G401 (cell line): ENCODE measurements around the gene KIF1A. TPM values are rescaled to one million over a fixed set of nuclear protein-coding genes. Genes with fewer than 3 reads are reported as not detected.
"Not testable (repeated sequence)": the region's sequence is repeated elsewhere in the genome, so short reads cannot be mapped to it uniquely, and the experiment has no call there.

Source experiments
- DNase-seq: peaks from one replicate; pipeline ENCODE4 v3.0.0-alpha.2; 2015; ENCODE audit warnings: low spot score
- in situ Hi-C: cut with HindIII; loops from 2 replicates; pipeline ENCODE4 v1.10.0; 2016; ENCODE audit warnings: low sequenced_read_pairs, mixed read lengths
- total RNA-seq: library from RNA; depleted of rRNA; stranded (reverse); fragments of >200 nt; shearing (Covaris generic); gene quantifications from 2 replicates; pipeline ENCODE4 v1.2.3, GENCODE V29; 2014

Gene KIF1A
- total RNA-seq, 1 experiment from 2014 or later = 24.9 TPM

DNA sequence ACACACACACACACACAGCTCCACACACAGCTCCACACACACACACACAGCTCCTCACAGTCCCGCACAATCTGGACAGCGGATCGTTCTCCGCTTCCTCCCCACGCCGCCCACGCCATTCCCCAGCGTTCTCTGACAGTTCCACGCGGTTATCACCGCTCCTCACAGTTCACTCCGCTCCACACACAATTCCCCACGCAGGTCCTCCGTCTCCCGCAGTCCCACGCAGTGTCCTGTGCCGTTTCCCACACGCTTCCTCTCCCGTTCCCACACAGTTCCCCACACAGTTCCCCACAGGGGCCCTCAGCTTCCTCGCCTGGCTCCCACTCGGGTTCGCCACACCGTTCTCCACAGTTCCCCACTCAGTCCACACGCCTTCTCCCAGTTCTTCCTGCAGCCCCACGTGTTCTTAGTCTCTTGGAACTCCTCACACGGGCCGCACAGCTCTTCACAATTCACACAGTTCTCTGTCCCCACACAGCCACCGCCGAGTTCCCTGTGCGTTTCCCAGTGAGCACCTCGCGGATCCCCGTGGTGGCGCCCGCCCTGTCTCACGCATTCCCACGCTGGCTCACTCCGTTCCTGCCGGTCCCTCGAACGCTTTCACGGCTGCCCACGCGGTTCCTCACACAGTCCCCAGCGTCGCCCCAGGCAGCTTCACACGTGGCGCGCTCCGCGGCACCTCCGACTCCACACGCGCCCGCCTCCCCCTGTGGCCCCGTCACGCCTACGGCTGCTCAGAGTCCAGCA, 38.4 kb downstream of the KIF1A start:
- in situ Hi-C loops = no loop called here

DNA sequence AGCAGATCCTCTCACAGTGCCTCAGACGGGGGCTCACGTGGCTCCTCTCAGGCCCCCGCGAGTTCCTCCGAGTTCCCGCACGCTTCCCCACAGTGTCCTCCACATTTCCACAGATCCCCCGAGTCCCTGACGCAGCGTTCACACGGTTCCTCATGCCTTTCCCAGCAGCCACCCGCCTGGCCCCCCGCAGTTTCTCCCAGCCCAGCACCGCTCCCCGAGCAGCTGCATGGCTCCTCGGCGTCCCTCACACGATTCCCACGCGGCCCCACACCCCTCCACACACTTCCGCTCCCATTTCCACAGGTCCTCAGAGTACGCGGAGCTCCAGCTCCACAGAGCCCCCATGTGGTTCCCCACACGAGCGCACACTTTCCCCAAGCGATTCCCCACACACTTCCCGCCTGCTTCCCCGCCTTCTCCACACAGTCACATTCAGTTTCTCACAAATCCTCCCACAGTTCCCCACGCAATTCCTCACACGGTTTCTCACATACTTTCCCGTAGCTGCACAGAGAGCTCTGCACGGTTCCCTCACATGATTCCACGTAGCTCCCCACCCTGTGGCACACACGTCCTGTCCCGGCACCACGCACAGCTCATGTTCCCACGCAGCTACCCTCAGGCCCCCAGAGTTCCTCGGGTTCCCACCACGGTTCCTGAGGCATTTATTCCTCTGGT, 39.9 kb downstream of the KIF1A start:
- no peak for DNase-seq
- in situ Hi-C loops = no loop called here

More for the DNA sequence above, 38.4 kb downstream of the KIF1A start:
- DNase-seq = no peak

DNA sequence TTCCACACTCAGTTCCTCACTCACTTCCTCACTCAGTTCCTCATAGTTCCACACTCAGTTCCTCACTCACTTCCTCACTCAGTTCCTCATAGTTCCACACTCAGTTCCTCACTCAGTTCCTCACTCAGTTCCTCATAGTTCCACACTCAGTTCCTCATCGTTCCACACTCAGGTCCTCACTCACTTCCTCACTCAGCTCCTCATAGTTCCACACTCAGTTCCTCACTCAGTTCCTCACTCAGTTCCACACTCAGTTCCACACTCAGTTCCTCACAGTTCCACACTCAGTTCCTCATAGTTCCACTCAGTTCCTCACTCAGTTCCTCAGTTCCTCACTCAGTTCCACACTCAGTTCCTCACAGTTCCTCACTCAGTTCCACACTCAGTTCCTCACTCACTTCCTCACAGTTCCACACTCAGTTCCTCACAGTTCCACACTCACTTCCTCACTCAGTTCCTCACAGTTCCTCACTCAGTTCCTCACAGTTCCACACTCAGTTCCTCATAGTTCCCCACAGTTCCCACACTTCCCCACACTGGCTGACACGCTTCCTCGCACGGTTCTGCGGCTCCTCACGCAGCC, 40.7 kb downstream of the KIF1A start:
- in situ Hi-C loops = not testable (repeated sequence)

DNA sequence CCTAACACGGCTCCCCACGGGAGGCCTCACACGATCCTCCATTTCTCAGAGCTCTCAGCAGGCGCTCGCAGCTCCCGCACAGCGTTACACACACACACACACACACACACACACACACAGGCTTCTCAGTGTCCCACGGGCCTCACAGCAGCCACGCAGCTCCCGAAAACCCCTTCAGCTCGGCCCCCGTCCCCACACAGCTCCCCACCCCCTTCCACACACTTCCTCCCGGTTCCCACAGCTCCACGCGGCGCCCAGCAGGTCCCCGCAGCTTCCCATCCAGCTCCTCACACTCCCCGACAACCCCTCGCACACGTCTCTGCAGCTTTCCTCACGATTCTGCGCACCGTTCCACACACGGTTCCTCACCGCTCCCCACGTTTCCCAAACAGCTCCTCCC, 41.6 kb downstream of the KIF1A start:
- in situ Hi-C loops = no loop called here
- DNase-seq = no peak

More for the DNA sequence above, 40.7 kb downstream of the KIF1A start:
- not testable (repeated sequence) for DNase-seq

DNA sequence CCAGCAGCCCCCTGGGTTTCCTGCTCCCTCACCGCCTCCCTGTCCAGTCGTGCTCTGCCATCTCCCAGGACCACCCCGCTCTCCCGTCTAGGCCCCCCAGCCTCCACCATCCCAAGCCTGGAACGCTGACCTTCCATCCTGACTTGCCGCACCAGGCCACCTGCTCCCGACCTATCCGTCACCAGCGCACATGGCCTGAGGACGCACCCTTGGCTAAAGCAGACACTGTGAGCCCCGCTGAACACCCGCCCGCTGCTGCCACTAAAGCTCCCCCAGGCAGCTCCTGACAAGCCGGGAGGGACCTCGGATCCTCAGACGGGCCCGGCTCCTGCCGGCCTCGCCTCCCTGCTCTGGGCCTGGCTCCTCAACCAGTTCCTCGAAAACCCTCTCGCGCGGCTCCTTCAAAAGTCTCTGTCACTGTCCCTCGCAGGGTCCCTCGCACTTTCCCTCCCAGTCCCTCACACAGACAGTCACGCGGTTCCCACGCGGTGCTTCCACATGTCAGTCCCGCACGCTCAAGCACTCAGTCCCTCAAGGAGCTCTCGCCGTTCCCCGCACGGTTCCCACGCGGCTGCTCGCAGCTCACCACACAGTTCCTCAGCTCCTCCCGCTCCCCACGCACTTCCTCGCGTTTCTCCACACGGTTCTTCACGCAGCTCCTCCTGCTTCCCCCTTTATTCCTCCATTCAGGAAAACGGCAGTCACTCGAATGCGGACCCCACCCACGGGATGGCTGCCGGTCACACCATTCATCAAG, 42.4 kb downstream of the KIF1A start:
- DNase-seq = no peak
- in situ Hi-C loops = no loop called here

DNA sequence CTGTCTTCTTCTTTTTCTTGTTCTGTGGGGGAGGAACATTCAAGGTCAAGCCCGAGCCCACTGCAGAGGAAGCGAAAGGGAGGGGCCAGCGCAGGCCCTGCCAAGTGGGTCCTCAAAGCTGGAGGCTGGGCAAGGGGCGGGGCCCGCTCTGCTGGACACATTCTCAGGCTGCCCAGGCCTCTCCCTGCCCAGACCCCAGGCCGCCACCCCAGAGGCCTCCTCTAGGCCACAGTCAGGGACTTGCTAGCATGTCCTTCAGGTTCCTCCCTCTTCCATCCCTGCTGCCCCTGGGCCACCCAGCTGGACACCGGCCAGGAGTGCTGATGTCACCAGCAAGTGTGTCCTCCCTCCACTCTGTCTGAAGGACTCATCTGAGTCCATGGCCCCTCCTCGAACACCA, 44.1 kb downstream of the KIF1A start:
- DNase-seq = no peak
- in situ Hi-C loops = no loop called here

DNA sequence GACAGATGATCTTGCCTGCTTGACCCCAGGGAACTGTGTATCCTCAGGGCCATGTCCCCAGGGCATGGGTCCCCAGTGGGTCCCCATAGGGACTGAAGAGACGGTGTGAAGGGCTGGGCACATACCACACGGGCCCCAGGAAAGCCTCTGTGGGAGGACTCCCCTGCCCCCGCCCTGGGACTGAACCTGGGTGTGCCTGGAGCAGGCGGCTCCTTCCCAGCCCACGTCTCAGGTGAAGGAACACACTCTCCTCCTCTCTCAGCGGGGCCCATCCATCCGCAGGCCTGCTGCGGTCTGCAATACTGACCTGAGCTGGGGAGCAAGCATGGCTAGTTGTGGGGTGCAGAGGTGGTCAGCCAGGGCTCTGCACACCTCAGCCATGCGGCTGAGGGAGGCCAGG, 45.2 kb downstream of the KIF1A start:
- in situ Hi-C loops = no loop called here
- no peak for DNase-seq

DNA sequence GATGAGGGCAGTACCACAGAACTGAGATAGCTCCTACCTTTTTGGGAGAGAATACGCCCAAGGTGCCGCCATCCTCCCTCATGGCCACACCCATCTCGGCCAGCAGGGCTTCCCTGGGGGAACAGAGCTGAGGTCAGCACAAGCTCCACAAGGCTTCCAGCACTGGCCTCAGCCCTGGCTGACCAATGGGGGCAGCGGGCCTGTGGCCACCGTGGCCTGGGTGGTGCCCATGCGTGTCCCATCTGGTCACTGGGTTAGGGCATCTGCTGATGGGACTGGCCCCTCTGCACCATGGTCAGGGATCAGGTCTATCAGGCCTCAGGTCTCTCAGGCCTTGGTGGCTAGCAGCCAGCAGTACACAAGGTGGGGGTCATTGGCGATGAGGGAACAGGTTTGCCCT, 50.9 kb downstream of the KIF1A start:
- DNase-seq = no peak
- in situ Hi-C loops = no loop called here

DNA sequence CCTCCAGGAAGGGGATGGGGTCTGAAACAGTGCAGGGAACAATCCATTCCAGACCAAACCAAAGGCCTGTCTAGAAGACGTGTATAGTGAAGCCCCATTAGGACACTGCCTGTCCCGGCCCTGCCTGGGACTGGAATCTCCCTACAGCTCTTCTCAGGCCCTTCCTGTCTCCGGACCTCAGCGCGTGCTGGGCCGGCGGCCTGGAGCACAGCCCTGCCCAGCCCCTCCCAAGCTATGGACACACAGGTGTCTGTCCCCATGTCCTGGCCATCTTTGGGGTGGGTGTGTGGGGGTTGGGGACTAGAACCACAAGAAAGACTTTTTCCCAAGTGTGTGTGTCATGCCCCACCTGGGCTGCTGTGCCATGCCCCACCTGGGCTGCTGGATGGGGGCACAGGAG, 51.8 kb downstream of the KIF1A start:
- in situ Hi-C loops = no loop called here
- DNase-seq = no peak

DNA sequence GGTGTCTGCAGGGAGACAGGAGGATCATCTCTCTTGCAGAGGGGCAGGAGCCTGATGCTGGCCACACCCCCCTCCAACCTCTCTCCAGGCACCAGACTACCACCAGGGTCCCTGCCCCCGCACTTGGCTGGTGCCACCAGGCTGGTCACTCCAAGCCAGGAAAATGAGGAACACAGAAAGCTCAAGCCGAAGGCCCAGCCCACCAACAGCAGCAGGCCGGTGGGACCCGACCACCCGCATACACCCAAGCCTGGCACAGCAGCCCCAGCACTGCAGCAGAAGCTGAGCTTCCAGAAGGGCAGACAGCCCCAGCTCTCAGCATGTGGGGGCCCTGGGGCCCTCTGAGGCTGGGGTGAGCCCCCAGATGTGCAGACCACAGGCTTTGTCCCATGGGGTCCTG, 52.7 kb downstream of the KIF1A start:
- no peak for DNase-seq
- in situ Hi-C loops = no loop called here

DNA sequence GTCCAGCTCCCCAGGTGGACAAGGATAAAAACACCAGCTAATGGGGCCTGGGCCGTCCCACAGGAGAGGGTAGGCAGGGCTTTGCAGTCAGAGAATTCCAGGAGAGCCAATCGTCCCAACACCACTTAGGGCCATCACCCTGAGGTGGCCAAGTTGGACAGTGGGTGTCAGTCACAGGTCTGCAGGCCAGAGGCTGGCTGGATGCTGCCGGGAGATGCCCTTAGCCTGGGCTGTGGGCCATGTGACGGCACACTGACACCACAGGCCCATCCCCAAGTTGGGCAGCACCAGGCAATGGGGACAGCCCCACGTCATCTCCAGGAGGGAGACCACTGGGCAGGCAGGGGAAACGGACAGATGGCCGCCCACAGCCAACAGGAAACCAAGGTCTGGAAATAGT, 53.9 kb downstream of the KIF1A start:
- no peak for DNase-seq
- in situ Hi-C loops = no loop called here

DNA sequence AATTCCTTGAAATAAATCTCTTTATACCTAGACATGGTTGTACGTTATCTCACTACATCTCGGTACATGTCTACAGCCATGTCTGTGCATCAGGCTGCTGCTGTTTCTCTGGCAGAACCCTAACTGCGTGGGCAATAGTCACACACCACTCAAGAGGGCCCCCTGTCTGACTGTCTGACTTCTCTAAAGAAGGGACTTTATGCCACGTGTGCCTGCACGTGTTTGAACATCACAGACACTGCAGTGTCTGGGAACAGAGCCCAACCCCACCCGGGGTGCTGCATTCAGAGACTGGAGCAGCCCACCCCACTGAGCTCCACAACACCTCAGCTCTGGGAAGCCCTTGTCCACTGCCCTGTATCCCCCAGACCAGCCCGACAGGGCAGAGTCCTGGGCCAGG, 55.0 kb downstream of the KIF1A start:
- DNase-seq = peak; percentile 37
- in situ Hi-C loops = no loop called here

DNA sequence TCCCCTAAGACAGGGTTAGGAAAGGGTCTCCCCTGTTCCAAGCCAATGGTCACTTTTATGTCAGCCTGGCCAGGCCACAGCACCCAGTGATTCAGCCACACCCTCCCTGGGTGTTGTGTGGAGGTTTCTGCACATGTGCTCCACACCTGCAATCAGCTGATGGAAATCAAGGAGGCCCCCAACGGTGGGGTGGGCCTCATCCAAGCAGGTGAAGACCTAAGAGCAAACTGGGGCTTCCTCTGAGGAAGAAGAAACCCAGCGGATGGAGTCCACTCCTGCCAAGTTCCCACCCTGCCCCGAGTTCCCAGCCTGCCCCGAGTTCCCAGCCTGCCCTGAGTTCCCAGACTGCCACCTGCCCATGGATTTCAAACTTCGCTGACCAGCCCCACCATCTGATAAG, 55.4 kb downstream of the KIF1A start:
- in situ Hi-C loops = no loop called here
- DNase-seq = no peak

DNA sequence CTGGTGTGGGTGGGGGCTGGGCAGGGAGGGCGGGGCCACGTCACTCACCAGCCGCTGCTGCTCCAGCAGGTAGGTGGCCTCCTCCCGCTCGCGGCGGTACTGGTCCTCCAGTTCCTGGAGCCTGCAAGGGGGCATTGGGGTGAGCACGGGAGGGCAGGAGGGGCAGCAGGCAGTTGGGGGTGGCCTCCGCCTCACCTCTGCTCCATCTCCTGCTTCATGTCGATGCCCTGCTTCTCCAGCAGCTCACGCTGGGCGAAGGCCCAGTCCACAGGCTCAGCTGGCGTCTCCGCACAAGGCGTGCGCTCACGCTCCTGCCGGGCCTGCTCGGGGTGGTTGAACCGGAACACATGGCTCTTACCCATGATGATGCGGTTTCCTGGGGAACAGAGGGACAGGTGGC, 57.0 kb downstream of the KIF1A start:
- in situ Hi-C loops = no loop called here

DNA sequence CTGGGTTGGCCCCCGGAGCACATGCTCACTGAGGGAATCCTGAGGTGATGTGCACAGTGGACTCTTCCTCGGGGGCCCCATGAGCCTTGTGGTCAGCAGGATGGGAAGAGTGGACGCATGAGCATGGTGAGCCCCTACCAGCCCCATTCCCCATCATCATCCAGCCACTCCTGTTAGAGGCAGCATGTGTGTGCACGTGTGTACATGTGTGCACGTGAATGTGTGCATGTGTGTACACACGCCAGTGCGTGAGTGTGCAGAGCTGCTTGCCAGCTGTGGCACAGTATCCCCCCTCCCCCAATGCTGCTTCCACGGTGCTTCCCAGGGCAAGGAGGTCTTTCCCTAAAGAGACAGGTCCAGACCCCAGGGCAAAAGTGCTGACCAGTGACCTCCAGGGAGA, 57.8 kb downstream of the KIF1A start:
- no peak for DNase-seq
- in situ Hi-C loops = no loop called here

More for the DNA sequence above, 57.0 kb downstream of the KIF1A start:
- DNase-seq = no peak

DNA sequence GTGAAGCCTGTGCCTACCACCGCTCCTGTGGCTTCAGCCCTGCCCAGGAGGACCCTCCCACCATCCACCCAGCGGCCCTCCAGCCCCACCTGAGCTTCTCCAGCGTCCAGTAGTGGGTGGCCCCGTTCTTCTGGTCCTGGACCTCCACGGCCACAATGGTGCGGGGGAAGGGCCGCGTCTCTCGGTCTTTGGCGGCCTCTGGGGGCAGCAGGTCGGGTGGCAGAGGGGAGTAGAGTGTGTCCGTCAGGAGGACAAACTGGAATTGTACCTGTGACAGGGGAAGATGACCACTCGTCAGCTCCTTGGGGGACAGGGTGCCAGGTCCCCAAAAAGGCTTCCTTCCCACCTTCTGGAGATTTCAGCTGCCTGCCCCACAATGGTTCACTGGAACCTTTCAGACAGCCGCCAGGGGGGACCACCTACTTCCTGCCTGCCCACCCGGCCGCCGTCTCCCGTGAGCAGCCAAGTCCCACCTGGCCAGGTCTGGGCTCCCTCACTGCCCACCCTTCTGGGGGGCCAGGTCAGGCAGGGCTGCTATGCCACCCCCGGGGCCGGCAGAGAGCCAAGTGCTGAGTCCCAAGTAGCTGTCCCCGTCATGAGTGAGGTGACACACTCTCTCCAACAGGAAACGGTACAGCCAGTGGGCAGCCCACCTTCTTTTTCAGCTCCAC, 59.3 kb downstream of the KIF1A start:
- in situ Hi-C loops = no loop called here
- DNase-seq = no peak

DNA sequence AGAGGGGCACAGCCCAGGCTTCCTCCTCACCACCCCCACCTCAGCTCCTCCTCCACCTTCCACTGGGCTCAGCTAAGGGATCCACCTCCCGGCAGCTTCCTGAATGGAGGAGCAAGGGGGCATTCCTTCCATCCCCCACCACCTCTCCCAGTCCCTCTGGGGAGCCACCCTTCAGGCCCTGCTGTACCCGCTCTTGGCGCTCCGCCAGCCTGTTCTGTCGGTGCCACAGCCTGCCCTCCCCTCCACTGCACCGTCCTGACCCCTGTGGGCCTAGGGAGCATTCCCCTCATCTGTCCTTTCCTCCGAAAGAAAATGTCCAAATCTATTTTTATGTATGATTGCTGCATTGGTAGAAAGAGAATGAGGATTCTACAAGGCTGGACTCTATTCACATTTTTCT, 59.9 kb downstream of the KIF1A start:
- DNase-seq = no peak
- in situ Hi-C loops = no loop called here

DNA sequence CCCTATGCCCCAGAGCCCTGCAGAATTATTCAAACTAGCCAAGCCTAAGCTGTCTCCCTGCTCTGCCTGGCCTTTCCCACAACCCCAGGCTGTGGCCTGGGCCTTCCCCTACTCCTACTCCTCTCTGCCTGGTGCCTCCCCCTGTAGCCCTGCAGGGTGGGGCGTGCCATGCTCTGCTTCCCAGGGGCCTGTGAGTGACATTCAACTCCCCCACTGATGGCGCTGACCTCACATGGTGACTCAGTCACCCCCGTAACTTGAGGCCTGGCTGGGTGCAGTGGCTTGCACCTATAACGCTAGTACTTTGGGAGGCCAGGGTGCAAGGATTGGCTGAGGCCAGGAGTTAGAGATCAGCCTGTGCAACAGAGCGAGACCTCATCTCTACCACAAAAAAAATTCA, 60.6 kb downstream of the KIF1A start:
- in situ Hi-C loops = no loop called here
- DNase-seq = no peak

DNA sequence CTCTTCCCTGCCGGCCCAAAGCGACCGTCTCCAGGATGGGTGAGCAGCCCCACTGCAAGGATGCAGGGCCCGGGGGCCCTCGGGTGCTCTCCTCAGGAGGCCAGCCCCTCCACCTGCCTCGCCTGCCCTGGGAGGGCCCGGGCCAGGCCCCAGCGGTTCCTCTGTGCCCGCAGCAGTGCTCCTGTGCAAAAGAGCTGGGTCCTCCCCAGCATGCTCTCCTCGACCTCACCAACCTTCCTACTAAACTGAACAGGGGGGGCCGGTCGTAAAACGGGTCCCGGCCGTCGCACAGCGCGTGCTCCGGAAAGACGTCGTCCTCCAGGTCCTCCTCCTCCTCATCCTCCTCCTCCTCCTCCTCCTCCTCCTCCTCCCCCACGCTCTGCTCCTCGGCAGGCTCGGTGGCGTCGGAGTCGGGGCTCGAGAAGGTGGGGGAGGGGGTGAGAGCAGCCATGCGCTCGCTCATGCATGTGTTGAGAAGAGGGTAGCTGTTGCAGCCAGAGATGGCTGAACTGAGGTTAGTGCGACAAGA, 62.9 kb downstream of the KIF1A start:
- in situ Hi-C loops = no loop called here
- no peak for DNase-seq
